Renal pelvis (tissue), 4 donors: ENCODE measurements around the gene BAZ2B. TPM values are rescaled to one million over a fixed set of nuclear protein-coding genes. Genes with fewer than 3 reads are reported as not detected.
"Not testable (repeated sequence)": the region's sequence is repeated elsewhere in the genome, so short reads cannot be mapped to it uniquely, and the experiment has no call there.

Experiments
- DNase-seq: peaks from one replicate; pipeline ENCODE4 v3.0.0-alpha.2; 2013
- polyA plus RNA-seq, 3 donors: library from polyadenylated mRNA; unstranded; fragments of 120-200 nt; gene quantifications; one replicate each; pipeline ENCODE4 v1.2.1, GENCODE V29; 2013; ENCODE audit not compliant: insufficient read length in 3 of 3

The BAZ2B gene
- polyA plus RNA-seq, 3 donors: 71.4 to 83.8 (median 77.0) TPM

DNA sequence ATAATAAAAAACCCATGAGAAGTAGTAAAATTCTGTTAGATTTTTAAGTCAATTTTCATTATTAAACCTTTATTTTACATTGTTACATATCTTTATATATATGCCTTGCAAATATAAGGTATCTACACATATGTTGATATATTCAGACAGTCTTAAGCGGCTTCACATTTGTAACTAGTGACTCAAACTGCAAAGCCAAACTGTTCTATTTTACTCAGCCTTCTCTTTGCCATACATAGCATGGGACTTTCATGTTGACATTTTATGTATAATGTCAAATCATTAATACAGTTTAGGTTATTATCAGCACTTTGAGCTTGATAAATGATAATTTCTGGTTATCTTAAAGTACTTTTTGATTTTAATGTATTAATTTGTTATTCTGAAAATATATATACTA is 204.9 kb downstream of the BAZ2B start:
- DNase-seq: no peak

DNA sequence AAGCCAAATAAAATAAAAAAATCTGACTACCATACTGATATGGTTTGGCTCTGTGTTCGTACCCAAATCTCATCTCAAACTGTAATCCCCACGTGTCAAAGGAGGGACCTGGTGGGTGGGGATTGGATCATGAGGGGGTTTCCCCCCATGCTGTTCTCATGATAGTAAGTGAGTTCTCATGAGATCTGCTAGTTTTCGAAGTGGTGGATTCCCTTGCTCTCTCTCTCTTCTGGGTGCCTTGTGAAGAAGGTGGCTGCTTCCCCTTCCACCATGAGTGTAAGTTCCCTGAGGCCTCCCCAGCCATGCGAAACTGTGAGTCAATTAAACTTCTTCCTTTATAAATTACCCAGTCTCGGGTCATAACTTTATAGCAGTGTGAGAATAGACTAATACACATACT is 206.1 kb downstream of the BAZ2B start:
- DNase-seq: no peak

GRCh38 chr2:159409116-159409800 is 207.1 kb downstream of the BAZ2B start:
- DNase-seq: no peak

- DNase-seq: no peak
Observed at GRCh38 chr2:159402790-159403189, 213.6 kb downstream of the BAZ2B start.

DNA sequence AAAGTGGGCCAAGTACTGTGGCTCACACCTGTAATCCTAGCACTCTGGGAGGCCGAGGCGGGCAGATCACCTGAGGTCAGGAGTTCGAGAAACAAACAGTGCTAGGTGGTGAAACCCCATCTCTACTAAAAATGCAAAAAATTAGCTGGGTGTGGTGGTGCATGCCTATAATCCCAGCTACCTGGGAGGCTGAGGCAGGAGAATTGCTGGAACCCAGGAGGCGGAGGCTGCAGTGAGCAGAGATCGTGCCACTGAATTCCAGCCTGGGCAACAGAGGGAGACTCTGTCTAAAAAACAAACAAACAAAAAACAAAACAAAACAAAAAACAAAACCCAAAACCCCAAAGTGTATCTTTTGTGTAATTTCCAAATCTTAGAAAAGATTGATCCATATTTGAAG is 214.2 kb downstream of the BAZ2B start:
- not testable (repeated sequence) for DNase-seq

DNA sequence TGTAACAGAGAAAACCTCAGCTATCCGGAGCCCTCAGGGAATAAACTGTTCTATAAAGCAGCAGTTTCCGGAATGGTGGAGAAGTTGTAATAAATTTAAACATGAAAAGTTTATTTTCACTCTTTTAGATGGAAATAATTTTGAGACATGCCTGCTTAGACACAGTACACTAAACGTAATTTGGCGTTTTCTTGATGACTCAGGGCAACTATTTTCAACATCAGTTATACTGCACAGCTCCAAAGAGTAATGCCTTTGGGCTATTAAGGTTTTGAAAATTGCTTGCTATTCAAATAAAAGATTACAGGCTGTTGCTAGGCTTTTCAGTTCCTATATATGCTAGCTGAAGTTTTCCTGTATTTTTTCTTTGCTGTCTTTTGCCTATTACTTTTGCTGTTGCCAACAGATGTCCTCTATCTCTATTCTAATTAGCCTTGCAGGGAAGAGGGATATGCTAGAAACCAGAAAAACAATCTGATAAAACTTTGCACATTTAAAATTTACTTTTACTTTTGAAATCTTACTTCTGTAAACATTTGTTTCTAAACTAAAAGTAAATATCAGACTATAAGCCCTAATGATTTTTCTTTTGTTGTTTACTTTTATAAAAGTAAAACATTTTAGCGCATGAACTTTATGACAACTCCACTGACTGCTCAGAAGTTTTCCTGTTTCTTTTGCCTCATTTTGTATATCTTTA is 216.5 kb downstream of the BAZ2B start:
- no peak for DNase-seq

- no peak for DNase-seq
Observed at GRCh38 chr2:159396799-159397198, 219.5 kb downstream of the BAZ2B start.

DNA sequence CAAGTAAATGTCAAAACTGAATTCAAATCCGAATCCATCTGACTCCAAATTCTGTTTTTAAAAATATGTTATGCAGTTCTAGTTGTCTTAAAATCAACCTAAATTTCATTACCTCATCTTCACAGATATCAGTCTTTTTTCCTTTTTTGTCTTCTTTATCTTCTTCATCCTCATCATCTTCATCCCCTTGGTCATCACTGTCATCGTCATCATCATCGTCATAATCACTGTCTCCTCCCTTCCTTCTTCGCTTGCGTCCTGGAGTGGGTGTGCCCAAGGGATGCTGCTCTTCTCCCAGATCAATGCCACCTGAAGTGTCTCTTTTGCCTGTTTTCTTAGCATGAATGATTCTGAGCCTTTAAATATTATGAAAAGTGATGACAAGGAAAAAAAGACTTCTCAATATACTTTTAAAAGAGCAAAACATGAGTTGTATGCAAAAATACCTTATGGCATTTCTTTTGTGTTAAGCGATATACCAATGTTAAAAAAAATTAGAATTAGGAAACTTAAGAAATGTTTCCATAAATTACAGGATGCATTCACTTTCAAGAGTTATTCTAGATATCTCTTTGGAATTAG is 233.8 kb downstream of the BAZ2B start:
- DNase-seq: no peak

DNA sequence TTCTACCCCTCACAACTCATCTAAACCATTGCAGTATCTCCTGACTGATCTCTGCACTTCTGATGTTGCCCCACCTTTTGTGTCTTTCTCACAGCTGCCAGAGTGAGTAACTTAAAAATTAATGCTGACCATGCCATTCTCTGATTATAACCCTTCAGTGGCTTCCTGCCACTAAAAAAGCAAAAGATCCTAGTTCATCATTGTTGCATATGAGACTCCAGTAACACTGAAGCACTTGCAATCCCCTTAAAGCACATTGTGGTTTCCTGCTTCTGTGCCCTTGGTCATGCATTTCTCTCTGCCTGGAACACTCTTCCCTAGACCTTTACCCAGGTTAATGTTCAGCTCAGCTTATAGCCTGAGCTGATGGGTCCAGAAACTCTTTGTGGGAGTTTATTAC is 234.8 kb downstream of the BAZ2B start:
- no peak for DNase-seq

DNA sequence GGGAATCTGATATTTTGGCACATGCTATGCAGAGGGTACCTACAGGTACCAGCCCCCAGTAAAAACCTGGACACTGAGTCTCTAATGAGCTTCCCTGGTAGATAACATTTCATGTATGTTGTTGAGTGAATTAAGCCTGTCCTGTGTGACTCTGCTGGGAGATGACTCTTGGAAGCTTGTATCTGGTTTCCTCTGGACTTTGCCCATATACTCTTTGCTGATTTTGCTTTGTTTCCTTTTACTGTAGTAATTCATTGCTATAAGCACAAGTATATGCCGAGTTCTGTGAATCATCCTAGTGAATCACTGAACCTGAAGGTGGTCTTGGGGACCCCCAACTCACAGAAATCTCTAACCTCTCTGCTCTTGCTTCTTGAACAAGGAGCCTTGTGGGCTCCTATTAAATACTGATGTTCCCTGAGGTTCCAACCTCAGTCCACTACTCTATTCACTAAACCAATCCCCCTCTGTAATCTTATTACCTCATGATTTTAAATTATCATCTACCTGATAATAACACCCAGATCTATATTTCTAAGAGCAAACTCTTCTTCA is 235.6 kb downstream of the BAZ2B start:
- no peak for DNase-seq

GRCh38 chr2:159379181-159379580 is 237.2 kb downstream of the BAZ2B start:
- DNase-seq: no peak

GRCh38 chr2:159375241-159375640 is 241.1 kb downstream of the BAZ2B start:
- no peak for DNase-seq

- DNase-seq: no peak
Observed at GRCh38 chr2:159371506-159371905, 244.8 kb downstream of the BAZ2B start.

- no peak for DNase-seq
Observed at GRCh38 chr2:159366538-159366937, 249.8 kb downstream of the BAZ2B start.

GRCh38 chr2:159362816-159363251 is 253.5 kb downstream of the BAZ2B start:
- peak; percentile 11 for DNase-seq

DNA sequence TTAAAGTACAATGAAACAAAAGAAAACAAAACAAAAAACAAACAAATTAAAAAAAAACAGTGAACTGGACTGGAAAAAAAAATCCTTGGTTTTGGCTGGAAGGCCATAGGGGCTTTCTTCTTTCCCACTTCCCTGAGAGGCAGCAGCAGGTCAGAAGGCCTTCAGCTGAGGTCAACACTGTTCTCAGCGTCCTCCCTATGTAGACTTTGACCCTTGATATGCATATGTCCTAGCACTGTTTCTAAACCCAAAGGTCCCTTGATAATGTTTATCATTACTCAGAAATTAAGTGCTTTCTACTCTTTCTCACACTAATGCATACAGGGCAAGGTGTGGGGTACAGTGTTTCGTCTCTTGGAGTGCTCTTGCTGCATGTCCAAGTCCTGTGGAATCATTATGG is 254.3 kb downstream of the BAZ2B start:
- no peak for DNase-seq

GRCh38 chr2:159361603-159362002 is 254.7 kb downstream of the BAZ2B start:
- DNase-seq: not testable (repeated sequence)

DNA sequence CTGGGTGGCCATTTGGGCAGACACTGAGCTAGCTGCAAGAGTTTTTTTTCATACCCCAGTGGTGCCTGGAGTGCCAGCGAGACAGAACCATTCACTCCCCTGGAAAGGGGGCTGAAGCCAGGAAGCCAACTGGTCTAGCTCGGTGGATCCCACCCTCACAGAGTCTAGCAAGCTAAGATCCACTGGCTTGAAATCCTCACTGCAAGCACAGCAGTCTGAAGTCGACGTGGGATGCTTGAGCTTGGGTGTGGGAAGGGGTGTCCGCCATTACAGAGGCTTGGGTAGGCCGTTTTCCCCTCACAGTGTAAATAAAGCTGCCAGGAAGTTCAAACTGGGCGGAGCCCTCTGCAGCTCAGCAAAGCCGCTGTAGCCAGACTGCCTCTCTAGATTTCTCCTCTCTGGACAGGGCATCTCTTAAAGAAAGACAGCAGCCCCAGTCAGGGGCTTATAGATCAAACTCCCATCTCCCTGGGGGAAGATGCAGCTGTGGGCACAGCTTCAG is 260.2 kb downstream of the BAZ2B start:
- no peak for DNase-seq

DNA sequence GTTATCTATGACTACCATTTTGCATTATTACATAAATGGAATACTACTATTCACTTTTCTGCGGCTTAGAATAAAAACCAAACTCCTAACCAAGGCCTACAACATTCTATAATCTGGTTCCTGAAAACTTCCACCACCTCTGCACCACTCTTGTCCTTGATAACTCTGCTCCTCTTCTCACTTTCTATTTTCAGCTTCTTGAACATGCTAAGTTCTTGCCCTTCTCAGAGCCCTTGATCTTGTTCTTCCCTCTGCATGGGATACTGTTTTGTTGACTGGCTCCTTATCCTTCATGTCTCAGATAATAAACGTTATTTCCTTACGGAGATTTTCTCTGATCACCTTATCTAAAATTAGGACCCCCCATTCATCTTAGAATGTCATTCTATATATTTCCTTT is 264.4 kb downstream of the BAZ2B start:
- no peak for DNase-seq

- no peak for DNase-seq
Observed at GRCh38 chr2:159349674-159350299, 266.6 kb downstream of the BAZ2B start.

- DNase-seq: no peak
Observed at GRCh38 chr2:159326569-159327255, 289.6 kb downstream of the BAZ2B start.

DNA sequence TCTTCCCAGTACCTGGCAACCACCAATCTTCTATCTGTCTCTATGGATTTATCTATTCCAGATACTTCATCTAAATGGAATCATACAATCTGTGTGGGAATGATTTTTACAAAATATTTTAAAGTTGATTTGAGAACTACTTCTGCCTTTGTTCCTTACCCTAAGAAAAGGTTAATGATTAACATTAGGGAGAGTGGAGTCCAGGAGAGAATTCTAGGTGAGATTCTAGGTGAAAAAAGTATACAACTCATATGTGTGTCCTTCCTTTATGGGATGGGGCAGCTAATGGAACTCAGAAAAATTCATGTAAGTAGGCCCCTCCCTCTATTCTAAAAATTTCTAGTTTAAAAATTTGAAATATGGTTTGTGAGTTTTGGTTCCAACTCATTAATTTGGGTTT is 293.9 kb downstream of the BAZ2B start:
- DNase-seq: no peak
